ENCODE data around the gene CCSER2. TPM values are rescaled to one million over a fixed set of nuclear protein-coding genes. Genes with fewer than 3 reads are reported as not detected.
"Not testable (repeated sequence)": the region's sequence is repeated elsewhere in the genome, so short reads cannot be mapped to it uniquely, and the experiment has no call there.

The CCSER2 gene
- total RNA-seq, 4 donors from 2014 or later = 41.2 to 61.9 (median 47.7) TPM

GRCh38 chr10:84340632-84341537, 12.5 kb downstream of the CCSER2 start:
- no peak for ATAC-seq (ENCODE audit: low FRiP score)
- TF ChIP-seq CTCF (IDR thresholded peaks at IDR 0.05) = no peak
- no peak for DNase-seq (ENCODE audit: low spot score)

- no peak for TF ChIP-seq CTCF (IDR thresholded peaks at IDR 0.05)
- ATAC-seq (ENCODE audit: low FRiP score) = no peak
- no peak for DNase-seq (ENCODE audit: low spot score)
Measured at GRCh38 chr10:84341538-84341856, 13.1 kb downstream of the CCSER2 start.

- DNase-seq (ENCODE audit: low spot score) (no peak), ATAC-seq (ENCODE audit: low FRiP score) (no peak)
- TF ChIP-seq CTCF (IDR thresholded peaks at IDR 0.05) = no peak
Measured at GRCh38 chr10:84341983-84342382, 13.6 kb downstream of the CCSER2 start.

GRCh38 chr10:84342584-84342983, 14.2 kb downstream of the CCSER2 start:
- ATAC-seq (ENCODE audit: low FRiP score) (no peak), DNase-seq (ENCODE audit: low spot score) (no peak)
- TF ChIP-seq CTCF (IDR thresholded peaks at IDR 0.05) = no peak

- ATAC-seq (ENCODE audit: low FRiP score) = peak; percentile 67
- no peak for DNase-seq (ENCODE audit: low spot score)
- no peak for TF ChIP-seq CTCF (IDR thresholded peaks at IDR 0.05)
Measured at GRCh38 chr10:84343831-84344230, 15.4 kb downstream of the CCSER2 start.

DNA sequence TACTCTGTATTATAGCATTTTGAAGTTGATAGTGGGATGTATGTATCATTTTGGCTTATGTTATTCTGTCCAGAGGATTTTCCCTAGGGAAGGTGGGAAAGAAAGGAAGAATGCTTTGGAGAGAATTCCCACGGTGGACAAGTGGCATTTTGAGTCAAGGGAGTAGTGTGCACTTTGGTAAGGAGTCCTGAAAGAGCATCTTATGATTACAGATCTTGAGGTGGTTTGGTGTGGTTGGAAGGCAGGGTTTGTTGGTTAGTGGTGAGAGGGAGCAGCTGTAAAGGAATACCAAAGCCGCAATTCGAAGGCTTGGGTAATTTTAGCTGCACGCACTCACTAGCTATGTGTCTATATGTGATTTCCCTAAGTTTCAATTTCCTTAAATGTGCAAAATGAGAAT, 16.1 kb downstream of the CCSER2 start:
- ATAC-seq (ENCODE audit: low FRiP score) (no peak), DNase-seq (ENCODE audit: low spot score) (no peak)
- no peak for TF ChIP-seq CTCF (IDR thresholded peaks at IDR 0.05)

DNA sequence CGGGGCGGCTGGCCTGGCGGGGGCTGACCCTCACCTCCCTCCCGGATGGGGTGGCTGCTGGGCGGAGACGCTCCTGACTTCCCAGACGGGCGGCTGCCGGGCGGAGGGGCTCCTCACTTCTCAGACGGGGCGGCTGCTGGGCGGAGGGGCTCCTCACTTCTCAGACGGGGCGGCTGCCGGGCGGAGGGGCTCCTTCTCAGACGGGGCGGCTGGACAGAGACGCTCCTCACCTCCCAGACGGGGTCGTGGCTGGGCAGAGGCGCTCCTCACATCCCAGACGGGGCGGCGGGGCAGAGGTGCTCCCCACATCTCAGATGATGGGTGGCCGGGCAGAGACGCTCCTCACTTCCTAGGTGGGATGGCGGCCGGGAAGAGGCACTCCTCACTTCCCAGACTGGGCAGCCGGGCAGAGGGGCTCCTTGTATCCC, 19.2 kb downstream of the CCSER2 start:
- ATAC-seq (ENCODE audit: low FRiP score); DNase-seq (ENCODE audit: low spot score): not testable (repeated sequence)

All from omental fat pad (tissue), 4 donors.